ENCODE data around the gene TRMO.

The TRMO gene

GRCh38 chr9:97938081-97938644, 15.9 kb upstream of the TRMO start, which contains the start of gene HEMGN:
Gene HEMGN, minus strand, starts transcription at chr9:97938172. Its CDS starts 36 bp downstream, at chr9:97938136.
- no peak for DNase-seq (ENCODE audit: low read depth, low spot score)

GRCh38 chr9:97936998-97937397, 14.7 kb upstream of the TRMO start:
- DNase-seq (ENCODE audit: low read depth, low spot score): no peak

- DNase-seq (ENCODE audit: low read depth, low spot score): no peak
Measured at GRCh38 chr9:97935276-97935675, 13.0 kb upstream of the TRMO start.

- no peak for DNase-seq (ENCODE audit: low read depth, low spot score)
Measured at GRCh38 chr9:97934321-97935115, 12.2 kb upstream of the TRMO start.

- no peak for DNase-seq (ENCODE audit: low read depth, low spot score)
Measured at GRCh38 chr9:97933297-97933998, 11.1 kb upstream of the TRMO start.

GRCh38 chr9:97930972-97931371, 8.7 kb upstream of the TRMO start:
- no peak for DNase-seq (ENCODE audit: low read depth, low spot score)

- DNase-seq (ENCODE audit: low read depth, low spot score): no peak
Measured at GRCh38 chr9:97928986-97929604, 6.8 kb upstream of the TRMO start.

GRCh38 chr9:97925497-97926334, 3.4 kb upstream of the TRMO start:
- DNase-seq (ENCODE audit: low read depth, low spot score): no peak

GRCh38 chr9:97924386-97924785, 2.1 kb upstream of the TRMO start:
- DNase-seq (ENCODE audit: low read depth, low spot score): no peak

- DNase-seq (ENCODE audit: low read depth, low spot score): peak; percentile 44
Measured at GRCh38 chr9:97923529-97924108, 1.3 kb upstream of the TRMO start.

- DNase-seq (ENCODE audit: low read depth, low spot score): no peak
Measured at GRCh38 chr9:97919217-97919813, 3.0 kb downstream of the TRMO start.

GRCh38 chr9:97918611-97919010, 3.7 kb downstream of the TRMO start:
- DNase-seq (ENCODE audit: low read depth, low spot score): no peak

GRCh38 chr9:97911970-97912369, 10.3 kb downstream of the TRMO start:
- no peak for DNase-seq (ENCODE audit: low read depth, low spot score)

- no peak for DNase-seq (ENCODE audit: low read depth, low spot score)
Measured at GRCh38 chr9:97911528-97911927, 10.8 kb downstream of the TRMO start.

- DNase-seq (ENCODE audit: low read depth, low spot score): no peak
Measured at GRCh38 chr9:97910357-97910756, 11.9 kb downstream of the TRMO start.

GRCh38 chr9:97908705-97909104, 13.6 kb downstream of the TRMO start:
- DNase-seq (ENCODE audit: low read depth, low spot score): no peak

- no peak for DNase-seq (ENCODE audit: low read depth, low spot score)
Measured at GRCh38 chr9:97907632-97908031, 14.7 kb downstream of the TRMO start.

GRCh38 chr9:97907046-97907445, 15.3 kb downstream of the TRMO start:
- DNase-seq (ENCODE audit: low read depth, low spot score): no peak

- DNase-seq (ENCODE audit: low read depth, low spot score): no peak
Measured at GRCh38 chr9:97906236-97906831, 16.0 kb downstream of the TRMO start.

GRCh38 chr9:97905228-97905627, 17.1 kb downstream of the TRMO start:
- no peak for DNase-seq (ENCODE audit: low read depth, low spot score)

Measured in brain pericyte (primary cell).